ENCODE data around the gene DUSP8. TPM values are rescaled to one million over a fixed set of nuclear protein-coding genes. Genes with fewer than 3 reads are reported as not detected.

The DUSP8 gene
- total and polyA plus RNA-seq, 2 donors (not counting 1 experiment from before 2014, with no cell fraction given), result 4.3 to 7.2 TPM

DNA sequence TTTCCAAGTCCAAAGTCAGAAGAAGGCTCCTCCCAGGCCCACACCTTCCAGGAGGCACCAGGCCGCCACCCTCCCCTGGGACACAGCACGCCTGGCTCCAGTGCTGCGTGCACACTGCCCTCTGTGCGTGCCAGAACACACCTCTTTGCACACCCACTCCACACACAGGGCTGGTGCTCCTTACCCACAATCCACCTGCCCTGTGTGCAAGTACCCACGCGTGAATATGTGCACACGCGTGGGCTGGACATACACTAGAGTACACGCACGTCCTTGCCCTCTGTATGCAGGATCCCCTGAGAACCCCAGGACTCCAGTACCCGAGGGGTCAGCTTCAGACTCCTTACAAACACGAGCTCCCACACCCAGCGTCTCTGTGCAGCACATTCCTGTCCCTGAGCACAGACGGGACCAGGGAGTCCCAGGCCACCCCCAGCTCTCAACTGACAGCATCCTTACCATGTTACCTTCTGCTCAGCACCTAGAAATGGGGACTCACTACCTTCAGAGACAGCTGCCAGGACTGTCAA lies 2.8 kb downstream of the DUSP8 start:
- H3K36me3 ChIP-seq (replicated peaks in 1 of 2; ENCODE audit: control extremely low read depth in 1 of 2, control insufficient read depth in 1 of 2, extremely low read depth in 1 of 2, insufficient read depth in 2 of 2, low read length in 1 of 2), result no peaks in the 10 kb centered on the region
- intact Hi-C loops (cut with micrococcal nuclease), result no loop called here
- H3K27me3 Mint-ChIP-seq, result peaks cover 5% of the 10 kb centered on the region
- 74% methylated on average over 14 of the region's 14 CpGs for WGBS (ENCODE audit: insufficient coverage)
- H3K27ac Mint-ChIP-seq, result peak overlapping the region; percentile 63
- DNase-seq (peak; percentile 44), ATAC-seq (ENCODE audit: low read depth) (no peak)
- no peaks in the 10 kb centered on the region for H3K79me2 ChIP-seq (ENCODE audit: control insufficient read depth, insufficient read depth, low read length)
- TF ChIP-seq CTCF (IDR thresholded peaks at IDR 0.05) (no peak), EZH2 (IDR thresholded peaks at IDR 0.05; ENCODE audit: borderline replicate concordance, insufficient read depth, low read depth, low read length, poor library complexity, severe bottlenecking) (no peak)
- POLR2A ChIA-PET, result interaction anchor here (0.7 kb wide), 1 partner anchor 12 kb away, joined by 5 read pairs; no protein-coding TSS in a partner anchor
- H3K4me2 ChIP-seq (replicated peaks; ENCODE audit: low read depth, low read length, poor library complexity, severe bottlenecking), result no peak overlapping the region
- peaks cover 0 to 11% (median 0%) of the 10 kb centered on the region in 3 donors for H3K9me3 ChIP-seq (ENCODE audit: control extremely low read depth in 1 of 3, control insufficient read depth in 2 of 3, insufficient read depth in 1 of 3, low read length in 2 of 3)
- H3K4me1 ChIP-seq (ENCODE audit: control insufficient read depth in 2 of 2, insufficient read depth in 2 of 2, low read length in 2 of 2), result peaks cover 27 to 28% of the 10 kb centered on the region in 2 donors
- peaks cover 20% of the 10 kb centered on the region for H3K4me1 Mint-ChIP-seq
- H3K4me3 ChIP-seq (ENCODE audit: control extremely low read depth in 1 of 5, extremely low read depth in 1 of 5, insufficient read depth in 1 of 5, low read depth in 2 of 5, low read length in 4 of 5), result no peak overlapping the region
- H3K4me3 Mint-ChIP-seq, result peak overlapping the region; percentile 32
- no peaks in the 10 kb centered on the region for H4K20me1 ChIP-seq (ENCODE audit: control insufficient read depth, insufficient read depth, low read length, poor library complexity, severe bottlenecking)
- H3K9ac ChIP-seq (ENCODE audit: low read length), result no peak overlapping the region
- peaks cover 0 to 37% (median 7%) of the 10 kb centered on the region in 4 experiments for H3K27me3 ChIP-seq (replicated peaks in 1 of 4; ENCODE audit: control extremely low read depth in 1 of 4, control insufficient read depth in 3 of 4, insufficient read depth in 4 of 4, low read length in 3 of 4)
- H2AFZ ChIP-seq (ENCODE audit: insufficient read depth, low read depth, low read length, poor library complexity, severe bottlenecking), result no peak overlapping the region
- no peak overlapping the region for H3K27ac ChIP-seq (ENCODE audit: low read length in 2 of 2)
- CTCF ChIA-PET, result interaction anchor here (1.3 kb wide), 1 partner anchor 23 kb away, joined by 6 read pairs; no protein-coding TSS in a partner anchor
- H3K9me3 Mint-ChIP-seq (ENCODE audit: insufficient read depth), result no peaks in the 10 kb centered on the region

DNA sequence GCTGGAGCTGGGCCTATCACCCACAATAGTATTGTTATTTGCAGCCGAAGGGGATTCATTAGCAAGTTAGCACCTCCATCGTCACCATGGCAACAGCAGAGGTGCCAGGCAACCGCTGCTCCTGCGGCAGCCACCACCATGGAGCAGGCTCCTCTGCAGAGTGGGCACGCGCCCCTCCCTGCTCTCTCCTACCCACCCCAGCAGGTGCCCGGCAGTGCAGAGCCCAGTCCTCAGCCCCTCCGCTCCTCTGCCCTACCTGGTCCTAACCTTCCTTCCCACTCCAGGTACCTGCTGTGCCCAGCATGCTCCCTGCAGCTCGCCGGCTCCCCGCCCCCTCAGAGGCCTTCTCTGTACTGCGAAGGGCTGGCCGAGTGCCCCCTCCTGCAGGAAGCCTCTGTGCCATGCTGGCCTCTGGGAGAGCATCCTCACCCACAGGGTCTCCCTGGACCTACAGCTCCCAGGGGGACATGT lies 3.6 kb downstream of the DUSP8 start:
- TF ChIP-seq CTCF (IDR thresholded peaks at IDR 0.05) (no peak), EZH2 (IDR thresholded peaks at IDR 0.05; ENCODE audit: borderline replicate concordance, insufficient read depth, low read depth, low read length, poor library complexity, severe bottlenecking) (no peak)
- Histone ChIP-seq H2AFZ (ENCODE audit: insufficient read depth, low read depth, low read length, poor library complexity, severe bottlenecking) (no peak overlapping the region), H3K9me3 (ENCODE audit: control extremely low read depth in 1 of 3, control insufficient read depth in 2 of 3, insufficient read depth in 1 of 3, low read length in 2 of 3) (peaks cover 0 to 11% (median 0%) of the 10 kb centered on the region in 3 donors), H3K4me2 (replicated peaks; ENCODE audit: low read depth, low read length, poor library complexity, severe bottlenecking) (no peak overlapping the region), H3K36me3 (replicated peaks in 1 of 2; ENCODE audit: control extremely low read depth in 1 of 2, control insufficient read depth in 1 of 2, extremely low read depth in 1 of 2, insufficient read depth in 2 of 2, low read length in 1 of 2) (no peaks in the 10 kb centered on the region), H3K4me1 (ENCODE audit: control insufficient read depth in 2 of 2, insufficient read depth in 2 of 2, low read length in 2 of 2) (peaks cover 20% of the 10 kb centered on the region in 2 donors), H3K27ac (ENCODE audit: low read length in 2 of 2) (no peak overlapping the region), H3K79me2 (ENCODE audit: control insufficient read depth, insufficient read depth, low read length) (no peaks in the 10 kb centered on the region), H3K9ac (ENCODE audit: low read length) (no peak overlapping the region), H4K20me1 (ENCODE audit: control insufficient read depth, insufficient read depth, low read length, poor library complexity, severe bottlenecking) (no peaks in the 10 kb centered on the region), H3K27me3 (replicated peaks in 1 of 4; ENCODE audit: control extremely low read depth in 1 of 4, control insufficient read depth in 3 of 4, insufficient read depth in 4 of 4, low read length in 3 of 4) (peaks cover 0 to 37% (median 7%) of the 10 kb centered on the region in 4 experiments), H3K4me3 (ENCODE audit: control extremely low read depth in 1 of 5, extremely low read depth in 1 of 5, insufficient read depth in 1 of 5, low read depth in 2 of 5, low read length in 4 of 5) (no peak overlapping the region)
- Mint-ChIP-seq H3K27me3 (peaks cover 5% of the 10 kb centered on the region), H3K4me1 (peaks cover 13% of the 10 kb centered on the region), H3K9me3 (ENCODE audit: insufficient read depth) (no peaks in the 10 kb centered on the region), H3K4me3 (no peak overlapping the region), H3K27ac (peak overlapping the region; percentile 6)
- CTCF ChIA-PET, result no interaction called here
- DNase-seq (peak; percentile 67), ATAC-seq (ENCODE audit: low read depth) (no peak)
- WGBS (ENCODE audit: insufficient coverage), result 49% methylated on average over 11 of the region's 13 CpGs
- POLR2A ChIA-PET, result no interaction called here
- intact Hi-C loops (cut with micrococcal nuclease), result no loop called here

All from B cell (primary cell).